Loucy (cell line): ENCODE data around the gene CAPS.

Source experiments
- CTCF ChIP-seq: fragments of 200-600 bp; sonication (generic); conservative IDR thresholded peaks from 2 replicates; pipeline ENCODE4 v1.5.1; 2014; ENCODE audit warnings: mild to moderate bottlenecking, antibody characterized with exemption, low read length
- EZH2phosphoT487 ChIP-seq: fragments of 200-600 bp; IDR thresholded peaks from 2 replicates; pipeline ENCODE4 v1.6.1; 2018; ENCODE audit warnings: antibody characterized with exemption, mild to moderate bottlenecking, moderate library complexity, borderline replicate concordance

DNA sequence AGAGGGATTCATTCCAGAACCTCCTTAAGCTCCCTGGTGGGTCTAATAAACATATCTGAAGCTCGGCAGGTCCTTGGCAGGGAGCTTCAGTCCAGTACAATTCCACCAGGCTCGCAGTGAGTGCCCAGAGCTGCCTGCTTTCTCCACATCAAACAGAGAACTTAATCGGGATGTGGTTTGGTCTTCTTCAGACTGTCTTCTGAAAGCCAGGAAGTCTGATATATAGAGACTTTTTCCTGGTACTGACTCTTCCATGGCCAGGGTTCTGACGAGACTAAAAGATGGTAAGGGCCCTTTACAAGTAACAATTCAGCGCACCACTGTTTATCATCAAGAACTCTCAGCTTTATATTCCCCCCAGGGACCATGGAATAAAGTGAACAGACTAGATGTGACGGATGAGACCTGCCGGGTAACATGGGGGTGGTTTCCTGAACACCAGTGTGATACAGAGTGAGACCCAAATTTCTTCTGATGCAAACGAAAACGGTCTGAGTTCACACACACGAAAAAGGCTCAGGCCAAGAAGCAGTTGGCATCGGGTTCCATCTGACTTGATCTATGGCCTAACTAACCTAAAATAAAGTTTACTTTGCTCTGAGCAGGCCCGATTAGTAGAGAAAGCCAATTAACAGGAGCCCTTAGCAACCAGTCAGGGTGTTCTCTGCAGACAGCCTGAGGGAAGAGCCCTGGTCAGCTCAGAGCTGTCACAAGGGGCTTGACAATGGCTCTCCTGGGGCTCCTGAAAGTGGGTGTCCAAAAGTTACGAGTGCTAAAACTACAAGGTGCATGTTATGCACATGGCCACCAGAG lies 34.9 kb downstream of the CAPS start:
- TF ChIP-seq CTCF (no peak), EZH2phosphoT487 (no peak)
